Activated CD4-positive, alpha-beta T cell treated with anti-CD3 and anti-CD28 coated beads, Interleukin-2, amount 50 U/mL, for 24 hours (primary cell): ENCODE data around the gene ADSS2.
"Not testable (repeated sequence)": the region's sequence is repeated elsewhere in the genome, so short reads cannot be mapped to it uniquely, and the experiment has no call there.

Source experiments
- DNase-seq, 2 donors: peaks; one replicate each; pipeline ENCODE4 v3.0.0-alpha.2; 2020; ENCODE audit warnings: low read depth in 1 of 2, low spot score in 1 of 2

ADSS2 gene

GRCh38 chr1:244367399-244368114 lies 84.2 kb downstream of the ADSS2 start:
- DNase-seq, result no peak

- DNase-seq, result no peak
These were observed 85.9 kb downstream of the ADSS2 start for GRCh38 chr1:244365809-244366208.

GRCh38 chr1:244365262-244365661 lies 86.4 kb downstream of the ADSS2 start:
- not testable (repeated sequence) for DNase-seq

- DNase-seq, result no peak
These were observed 89.2 kb downstream of the ADSS2 start for GRCh38 chr1:244362476-244362875.

- no peak for DNase-seq
These were observed 89.8 kb downstream of the ADSS2 start for GRCh38 chr1:244361764-244362473.
